Stimulated activated CD8-positive, alpha-beta memory T cell treated with anti-CD3 and anti-CD28 coated beads, Interleukin-12 subunit alpha, Interleukin-12 subunit beta, amount 100 ng/mL, for 24 hours (primary cell): ENCODE results near the gene CLEC1A.

Source experiments
- DNase-seq: peaks from one replicate; pipeline ENCODE4 v3.0.0-alpha.2; 2020; ENCODE audit errors: extremely low read depth

CLEC1A gene, protein sequence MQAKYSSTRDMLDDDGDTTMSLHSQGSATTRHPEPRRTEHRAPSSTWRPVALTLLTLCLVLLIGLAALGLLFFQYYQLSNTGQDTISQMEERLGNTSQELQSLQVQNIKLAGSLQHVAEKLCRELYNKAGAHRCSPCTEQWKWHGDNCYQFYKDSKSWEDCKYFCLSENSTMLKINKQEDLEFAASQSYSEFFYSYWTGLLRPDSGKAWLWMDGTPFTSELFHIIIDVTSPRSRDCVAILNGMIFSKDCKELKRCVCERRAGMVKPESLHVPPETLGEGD

DNA sequence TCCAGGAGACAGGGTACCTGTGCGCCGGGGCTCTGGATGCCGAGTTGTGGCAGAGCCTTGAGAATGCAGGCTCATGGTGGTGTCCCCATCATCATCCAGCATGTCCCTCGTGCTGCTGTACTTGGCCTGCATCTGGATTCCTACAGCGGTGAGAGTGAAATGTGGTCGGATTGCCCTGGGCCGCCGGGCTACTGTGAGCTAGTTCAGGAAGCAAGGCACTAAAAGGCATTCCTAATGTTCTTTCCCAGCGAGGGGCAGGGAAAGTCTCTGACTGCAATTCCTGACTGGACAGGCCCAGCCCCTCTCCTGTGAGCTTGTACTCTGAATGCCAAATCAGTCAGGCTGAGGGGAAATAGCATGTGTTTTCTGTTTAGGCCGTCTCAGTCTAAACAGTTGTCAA is at the start of gene CLEC1A:
Gene CLEC1A (minus strand): TSS at position 195 of the 400 bp plus-strand sequence. CDS start 63 bp downstream, at position 132.
- DNase-seq = no peak

DNA sequence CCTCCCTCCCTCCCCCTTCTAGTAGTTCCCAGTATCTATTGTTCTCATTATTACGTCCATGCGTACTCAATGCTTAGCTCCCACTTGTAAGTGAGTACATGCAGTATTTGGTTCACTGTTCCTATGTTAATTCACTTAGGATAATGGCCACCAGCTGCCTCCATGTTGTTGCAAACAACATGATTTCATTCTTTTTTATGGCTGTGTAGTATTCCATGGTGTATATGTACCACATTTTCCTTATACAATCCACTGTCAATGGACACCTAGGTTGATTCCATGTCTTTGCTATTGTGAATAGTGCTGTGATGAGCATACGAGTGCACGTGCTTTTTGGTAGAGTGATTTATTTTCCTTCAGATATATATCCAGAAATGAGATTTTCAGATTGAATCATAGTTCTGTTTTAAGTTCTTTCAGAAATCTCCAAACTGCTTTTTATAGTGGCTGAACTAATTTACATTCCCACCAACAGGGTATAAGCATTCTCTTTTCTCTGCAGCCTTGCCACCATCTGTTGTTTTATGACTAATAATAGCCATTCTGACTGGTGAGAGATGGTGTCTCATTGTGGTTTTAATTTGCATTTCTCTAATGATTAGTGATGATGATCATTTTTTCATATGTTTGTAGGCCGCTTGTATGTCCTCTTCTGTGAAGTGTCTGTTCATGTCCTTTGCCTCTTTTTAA is 49.1 kb upstream of the CLEC1A start:
- DNase-seq = no peak

DNA sequence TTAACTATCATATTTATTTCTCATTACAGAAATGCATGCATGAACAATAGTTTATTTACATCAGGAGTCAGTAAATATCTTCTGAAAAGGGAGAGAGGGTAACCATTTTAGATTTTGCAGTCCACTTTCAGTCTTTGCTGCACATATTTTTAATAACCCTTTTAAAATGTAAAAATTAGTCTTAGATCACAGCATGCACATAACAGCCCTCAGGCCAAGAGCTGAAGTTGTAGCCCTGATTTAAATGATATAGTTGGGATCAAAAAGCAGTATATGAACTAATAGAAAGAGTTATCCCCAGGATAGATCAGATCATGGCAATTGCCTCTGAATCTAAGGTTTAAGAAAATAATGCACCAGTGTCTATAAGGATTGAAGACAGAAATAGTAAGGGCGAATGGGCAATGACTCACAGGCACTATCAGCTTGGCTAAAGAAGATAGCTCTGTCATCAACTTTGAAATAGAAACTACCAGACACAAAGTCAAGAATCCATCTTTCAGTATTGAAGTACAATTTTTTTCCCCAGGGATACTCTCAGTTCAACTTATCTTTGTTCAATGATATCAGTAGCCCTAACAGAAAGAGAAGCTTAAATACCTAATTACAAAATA is 44.3 kb upstream of the CLEC1A start:
- DNase-seq = no peak

DNA sequence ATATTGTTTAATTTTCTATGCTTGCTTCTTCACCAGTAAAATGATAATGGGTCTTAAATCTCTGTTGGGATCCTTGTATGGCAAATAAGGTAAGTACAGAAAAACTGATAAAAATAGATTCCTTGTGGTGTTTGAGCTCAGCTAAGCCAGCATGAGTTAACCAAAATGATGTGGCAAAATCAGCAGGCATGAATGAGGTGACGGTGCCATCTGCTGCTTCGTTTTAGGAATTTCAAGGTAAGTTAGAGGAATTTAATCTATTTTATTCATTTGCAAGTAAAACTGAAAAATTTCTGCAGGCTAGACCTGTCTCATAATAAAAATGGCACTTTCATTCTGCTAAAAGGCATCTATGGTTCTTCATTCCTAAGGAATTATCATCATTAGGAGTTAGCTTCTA is 41.2 kb upstream of the CLEC1A start:
- DNase-seq = no peak

DNA sequence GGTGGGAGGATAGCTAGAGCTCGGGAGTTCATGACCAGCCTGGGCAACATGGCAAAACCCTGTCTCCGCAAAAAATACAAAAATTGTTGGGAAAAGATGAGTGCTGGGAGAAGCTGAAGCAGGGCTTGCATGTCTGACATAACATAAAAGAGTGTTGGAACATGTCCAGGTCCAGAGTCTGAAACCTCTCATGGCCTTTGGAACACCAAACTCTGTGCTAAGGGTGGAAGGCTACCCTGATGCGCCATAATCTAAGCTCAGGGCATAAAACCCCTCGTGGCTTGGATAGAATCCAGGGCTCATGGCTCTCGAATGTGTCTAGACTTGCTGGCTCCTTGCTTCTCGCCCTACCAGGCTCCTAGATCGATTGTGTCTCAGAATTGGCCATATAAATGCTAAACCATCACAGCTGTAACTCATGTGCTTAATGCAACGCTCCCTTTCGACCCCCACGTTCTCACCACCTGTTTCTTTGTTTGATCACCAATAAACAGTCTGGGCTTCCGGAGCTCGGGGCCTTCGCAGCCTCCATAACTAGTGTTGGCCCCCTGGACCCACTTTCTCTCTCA is 37.9 kb upstream of the CLEC1A start:
- DNase-seq = no peak

DNA sequence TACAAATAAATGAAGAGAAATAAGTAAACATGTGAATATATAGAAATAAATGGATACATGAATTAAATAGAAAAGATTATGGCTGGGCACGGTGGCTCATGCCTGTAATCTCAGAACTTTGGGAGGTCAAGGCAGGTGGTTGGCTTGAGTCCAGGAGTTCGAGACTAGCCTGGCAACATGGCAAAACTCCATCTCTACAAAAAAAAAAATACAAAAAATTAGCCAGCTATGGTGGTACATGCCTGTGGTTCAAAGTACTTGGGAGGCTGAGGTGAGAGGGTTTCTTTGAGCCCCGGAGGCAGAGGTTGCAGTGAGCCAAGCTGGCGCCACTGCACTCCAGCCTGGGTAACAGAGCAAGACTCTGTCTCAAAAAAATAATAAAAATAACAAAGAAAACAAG is 36.3 kb upstream of the CLEC1A start:
- DNase-seq = no peak

DNA sequence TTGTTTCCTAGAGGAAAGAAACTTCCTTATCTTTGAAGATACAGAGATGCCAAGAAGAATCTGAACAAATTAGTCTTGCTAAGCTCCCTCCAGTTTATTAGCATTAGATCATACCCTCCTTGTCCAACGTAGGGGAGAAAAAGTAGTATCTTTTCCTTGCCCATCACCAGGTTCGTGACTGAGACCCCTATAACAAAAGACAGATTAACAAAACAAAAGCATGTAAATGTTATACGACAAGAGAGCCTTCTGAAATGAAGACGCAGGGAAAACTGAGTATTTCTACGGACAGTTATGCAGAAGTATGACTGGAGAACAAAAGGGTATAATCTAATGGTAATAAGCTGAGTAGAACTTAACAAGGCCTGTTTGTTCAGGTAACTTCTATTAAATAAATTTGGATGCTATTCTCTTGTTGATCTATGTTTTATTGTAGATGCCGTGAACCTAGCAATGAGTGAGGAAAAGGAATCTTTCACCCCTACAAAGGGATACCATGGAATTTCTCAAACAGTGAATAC is 34.1 kb upstream of the CLEC1A start:
- no peak for DNase-seq

DNA sequence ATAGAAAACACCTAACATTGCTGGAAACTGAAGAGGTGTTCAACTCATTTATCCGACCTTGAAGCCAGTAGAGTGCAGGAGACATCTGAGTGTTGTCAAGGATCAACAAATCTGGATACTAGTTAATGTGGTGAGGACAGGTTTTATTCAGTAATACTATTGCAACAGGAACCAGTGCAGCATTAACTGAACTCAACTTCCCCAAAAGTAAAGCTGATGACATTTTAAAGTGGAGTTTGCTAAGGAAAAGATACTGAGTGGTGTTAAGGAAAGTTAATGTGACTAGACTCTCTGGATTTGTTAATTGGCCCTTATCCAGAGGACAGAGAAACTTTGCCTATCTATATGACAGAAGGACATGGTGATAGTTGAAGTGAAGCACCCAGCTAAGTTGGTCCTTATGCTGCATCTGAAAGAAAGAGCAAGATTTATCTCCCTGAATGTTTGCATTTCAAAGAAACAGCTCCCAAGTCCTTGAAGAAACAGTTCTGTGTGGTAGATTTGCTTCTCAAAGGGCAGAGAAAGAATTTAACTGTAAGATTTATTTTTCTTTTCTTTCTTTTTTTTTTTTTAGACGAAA is 32.4 kb upstream of the CLEC1A start:
- no peak for DNase-seq

DNA sequence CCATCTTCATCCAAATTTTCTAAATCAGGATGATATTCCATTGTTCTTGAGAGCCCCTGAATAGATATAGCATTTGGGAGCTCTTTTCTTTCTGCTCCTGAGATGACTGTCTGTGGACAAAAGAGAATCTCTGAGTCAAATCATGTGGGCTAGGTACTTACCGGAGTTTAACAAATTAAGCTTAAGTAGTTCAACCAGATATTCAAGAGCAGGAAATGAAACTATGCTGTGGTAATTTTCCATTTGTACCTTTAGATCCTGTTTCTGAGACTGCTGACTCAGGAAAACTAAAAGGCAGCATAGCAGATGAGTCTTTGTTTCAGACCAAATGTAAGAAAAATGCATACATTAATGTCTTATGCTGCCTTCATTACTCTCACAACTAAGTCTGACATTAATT is 31.3 kb upstream of the CLEC1A start, which contains the start of gene CLEC7A:
Gene CLEC7A (minus strand): TSS at position 158 of the 400 bp plus-strand sequence. CDS start 117 bp downstream, at position 41.
- no peak for DNase-seq

DNA sequence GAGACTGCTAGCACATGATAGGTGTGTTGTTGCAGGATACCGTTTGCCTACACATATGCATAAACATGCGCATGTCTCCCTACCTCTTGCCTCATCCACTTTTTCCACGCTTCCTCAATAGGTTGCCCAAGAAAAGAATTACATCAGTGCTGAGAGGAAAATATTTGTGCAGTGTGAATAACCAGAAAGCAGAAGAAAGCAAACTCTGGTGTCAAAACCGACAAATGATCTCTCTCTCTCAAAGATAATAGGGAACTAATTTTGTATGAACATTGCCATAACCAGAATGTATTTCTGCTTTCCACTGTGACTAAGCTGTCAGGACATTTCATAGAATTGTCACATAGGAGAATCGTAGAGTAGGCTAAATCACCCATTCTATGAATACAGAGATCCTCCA is 29.9 kb upstream of the CLEC1A start:
- no peak for DNase-seq

DNA sequence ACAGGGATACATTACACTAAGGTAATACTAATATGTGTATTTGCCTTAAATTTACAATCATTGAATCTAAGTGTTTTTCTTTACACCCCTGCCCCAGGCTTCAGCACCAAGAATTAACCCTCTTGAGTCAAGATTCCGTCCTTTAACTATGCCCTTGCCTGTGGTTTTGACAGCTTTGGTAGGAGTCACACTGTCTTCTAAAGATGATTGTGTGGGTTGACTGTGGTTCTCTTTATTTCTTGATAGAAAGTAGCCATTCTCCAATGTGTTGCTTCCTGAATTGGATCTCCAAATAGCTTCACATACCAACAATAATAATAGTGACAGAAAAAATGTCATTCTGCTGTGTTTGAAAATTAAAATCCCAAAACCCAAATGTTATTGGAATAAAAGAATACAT is 27.6 kb upstream of the CLEC1A start:
- no peak for DNase-seq

DNA sequence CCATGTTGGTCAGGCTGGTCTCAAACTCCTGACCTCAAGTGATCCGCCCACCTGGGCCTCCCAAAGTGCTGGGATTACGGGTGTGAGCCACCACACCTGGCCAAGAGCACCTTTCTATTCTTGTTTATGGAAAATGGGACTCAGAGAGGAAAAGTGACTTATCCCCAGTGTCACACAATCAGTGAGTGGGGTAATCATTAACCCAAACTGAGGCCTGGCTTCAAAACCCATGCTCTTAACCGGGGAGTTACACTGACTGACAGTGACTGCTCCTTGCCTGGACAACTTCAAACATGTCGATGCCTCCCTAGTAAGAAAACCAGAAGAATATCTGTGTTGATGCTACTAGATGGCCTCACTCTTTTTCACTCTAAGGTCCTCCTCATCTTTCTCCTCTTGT is 23.9 kb upstream of the CLEC1A start:
- no peak for DNase-seq

DNA sequence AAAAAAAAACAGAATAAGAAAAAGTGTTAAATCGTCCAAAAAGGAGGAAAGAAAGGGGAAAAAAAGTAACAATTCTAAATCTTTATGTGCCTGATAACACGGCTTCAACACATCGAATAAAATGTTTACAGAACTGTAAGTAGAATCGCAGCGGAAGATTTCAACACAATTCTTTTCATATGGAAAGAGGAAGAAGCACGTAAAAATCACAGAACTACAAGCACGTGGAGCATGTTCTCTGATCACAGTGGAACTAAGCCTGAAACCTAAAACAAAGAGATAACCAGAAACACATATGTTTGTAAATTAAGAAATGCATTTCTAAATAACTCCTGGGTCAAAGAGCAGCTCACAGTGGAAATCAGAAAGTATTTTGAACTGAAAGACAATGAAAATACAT is 22.5 kb upstream of the CLEC1A start:
- DNase-seq = no peak

DNA sequence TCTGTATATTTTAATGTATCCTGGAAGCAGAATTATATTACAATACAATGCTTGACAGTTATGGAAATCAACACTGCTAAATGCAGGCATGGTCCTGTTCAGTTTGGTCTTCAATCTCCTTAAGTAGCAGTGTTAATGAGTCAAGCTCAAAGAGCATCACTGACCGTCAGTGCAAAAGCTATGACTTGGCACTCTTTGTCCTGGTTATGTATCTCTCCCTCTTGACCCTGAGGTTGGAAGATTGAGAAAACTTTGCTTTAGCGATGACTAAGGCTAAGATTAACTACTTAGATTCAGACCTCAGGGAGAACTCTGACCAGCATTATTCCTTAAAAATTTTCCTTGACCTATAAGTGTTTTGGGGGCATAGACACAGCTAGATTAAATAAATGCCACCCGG is 20.3 kb upstream of the CLEC1A start:
- no peak for DNase-seq

DNA sequence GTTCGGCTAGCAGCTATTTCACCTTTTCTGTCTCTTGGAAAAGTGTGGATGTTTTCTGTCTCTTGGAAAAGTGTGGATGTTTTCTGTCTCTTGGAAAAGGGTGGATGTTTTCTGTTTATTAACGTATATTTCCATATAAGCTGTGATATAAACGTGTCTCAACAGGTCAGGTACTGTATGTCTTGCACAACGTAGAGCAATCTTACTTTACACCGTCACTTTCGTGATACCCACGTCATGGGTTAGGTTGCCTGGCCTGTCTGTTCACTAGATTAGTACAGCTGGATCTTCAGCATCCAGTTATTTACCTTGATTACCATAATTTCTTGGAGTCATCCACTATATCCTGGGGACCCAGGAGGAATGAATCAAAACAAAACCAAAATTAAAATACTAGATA is 17.1 kb upstream of the CLEC1A start:
- DNase-seq = no peak

DNA sequence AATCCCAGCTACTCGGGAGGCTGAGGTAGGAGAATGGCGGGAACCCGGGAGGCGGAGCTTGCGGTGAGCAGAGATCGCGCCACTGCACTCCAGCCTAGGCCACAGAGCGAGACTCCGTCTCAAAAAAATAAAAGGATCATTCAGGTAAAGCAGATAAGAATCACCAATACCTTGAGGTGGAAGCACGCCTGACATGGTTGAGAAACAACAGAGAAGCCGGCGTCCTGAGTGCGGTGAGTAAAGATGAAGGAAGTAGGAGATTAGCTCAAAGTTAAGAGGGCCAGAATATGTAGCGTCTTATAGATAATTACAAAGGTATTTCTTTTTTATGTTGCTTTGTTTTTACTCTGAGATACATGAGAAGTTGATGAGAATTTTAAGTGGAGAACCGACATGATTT is 16.5 kb upstream of the CLEC1A start:
- no peak for DNase-seq

DNA sequence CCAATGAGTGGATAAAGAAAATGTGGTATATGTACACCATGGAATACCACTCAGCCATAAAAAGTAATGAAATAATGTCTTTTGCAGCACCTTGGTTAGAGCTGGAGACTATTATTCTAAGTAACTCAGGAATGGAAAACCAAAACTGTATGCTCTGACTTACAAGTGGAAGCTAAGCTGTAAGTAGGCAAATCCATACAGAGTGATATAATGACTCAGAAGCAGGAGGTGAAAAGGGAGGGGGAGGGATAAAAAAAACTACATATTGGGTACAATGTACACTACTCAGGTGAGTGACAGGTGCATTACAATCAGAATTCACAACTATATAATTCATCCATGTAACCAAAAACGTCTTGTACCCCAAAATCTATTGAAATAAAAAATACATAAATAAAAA is 15.1 kb upstream of the CLEC1A start:
- DNase-seq = no peak

DNA sequence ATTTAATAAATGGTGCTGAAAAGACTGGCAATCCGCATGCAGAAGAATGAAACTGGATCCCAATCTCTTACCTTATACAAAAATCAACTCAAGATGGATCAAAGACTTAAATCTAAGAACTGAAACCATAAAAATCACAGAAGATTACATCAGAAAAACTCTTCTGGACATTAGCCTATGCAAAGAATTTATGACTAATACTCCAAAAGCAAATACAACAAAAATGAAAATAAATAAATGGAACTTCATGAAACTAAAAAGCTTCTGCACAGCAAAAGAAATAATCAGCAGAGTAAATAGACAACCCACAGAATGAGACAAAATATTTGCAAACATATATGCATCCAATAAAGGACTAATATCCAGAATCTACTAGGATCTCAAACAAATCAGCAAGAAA is 14.3 kb upstream of the CLEC1A start:
- no peak for DNase-seq

DNA sequence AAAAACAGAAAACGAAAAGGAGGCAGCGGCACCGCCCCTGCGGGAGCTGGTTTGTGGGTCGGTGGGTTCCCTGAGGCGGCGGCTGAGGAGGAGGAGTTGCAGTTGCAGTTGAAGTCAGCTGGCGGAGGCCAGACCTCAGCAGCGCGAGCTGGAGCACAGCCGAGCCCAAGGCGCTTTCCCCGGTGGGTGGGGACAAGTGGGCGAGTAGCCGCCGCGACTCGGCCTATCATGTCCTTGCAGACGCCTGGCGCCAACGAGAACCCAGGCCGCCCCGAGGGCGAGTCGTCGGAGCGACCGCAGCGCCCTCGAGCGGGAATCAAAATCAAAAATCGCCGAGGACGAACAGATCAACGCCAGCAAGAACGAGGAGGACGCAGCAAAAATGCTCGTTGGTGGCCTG is 12.7 kb upstream of the CLEC1A start:
- no peak for DNase-seq

DNA sequence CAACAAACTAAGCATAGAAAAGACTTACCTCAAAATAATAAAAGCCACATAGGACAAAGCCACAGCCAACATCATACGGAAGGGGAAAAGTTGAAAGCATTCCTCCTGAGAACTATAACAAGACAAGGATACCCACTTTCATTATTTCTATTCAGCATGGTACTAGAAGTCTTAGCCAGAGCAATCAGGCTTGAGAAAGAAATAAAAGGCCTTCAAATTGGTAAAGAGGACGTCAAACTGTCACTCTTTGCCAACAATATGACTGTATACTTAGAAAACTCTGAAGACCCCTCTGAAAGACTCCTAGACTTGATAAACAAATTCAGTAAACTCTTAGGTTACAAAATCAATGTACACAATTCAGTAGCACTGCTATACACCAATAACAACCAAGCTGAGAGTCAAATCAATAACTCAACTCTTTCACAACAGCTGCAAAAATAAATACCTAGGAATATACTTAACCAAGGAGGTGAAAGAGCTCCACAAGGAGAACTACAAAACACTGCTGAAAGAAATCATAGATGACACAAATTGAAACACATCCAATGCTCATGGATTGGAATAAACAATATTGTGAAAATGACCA is 11.6 kb upstream of the CLEC1A start:
- DNase-seq = no peak

DNA sequence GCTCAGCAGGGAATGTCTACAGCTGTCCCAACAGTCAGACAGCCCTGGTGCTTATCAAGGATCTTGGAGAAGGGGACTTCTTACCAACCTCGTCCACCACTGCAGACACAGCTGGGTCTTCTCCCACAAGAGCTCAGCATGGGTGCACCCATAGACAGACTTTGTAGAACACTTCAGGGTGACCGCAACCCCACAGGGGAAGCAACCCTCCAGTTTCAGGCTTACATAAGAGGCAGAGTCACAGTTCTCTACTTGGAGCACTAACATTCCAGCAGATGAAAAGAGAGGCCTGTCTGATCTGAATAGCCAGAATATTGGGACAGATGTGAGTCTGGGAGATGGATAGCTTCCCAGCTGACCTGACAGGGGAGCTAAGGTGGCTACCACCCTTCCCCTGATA is 3.5 kb upstream of the CLEC1A start:
- no peak for DNase-seq
